ACHN (cell line): Measurements from ENCODE around the gene PAFAH1B2.
"Not testable (repeated sequence)": the region's sequence is repeated elsewhere in the genome, so short reads cannot be mapped to it uniquely, and the experiment has no call there.

Experiments
- DNase-seq: peaks from one replicate; pipeline ENCODE4 v3.0.0-alpha.2; 2015
- in situ Hi-C: cut with HindIII; loops from 2 replicates; pipeline ENCODE4 v1.10.0; 2017; ENCODE audit warnings: low sequenced_read_pairs, low pct_ligation_motif_present, low pct_unique_long_range_greater_than_20kb

The PAFAH1B2 gene

DNA sequence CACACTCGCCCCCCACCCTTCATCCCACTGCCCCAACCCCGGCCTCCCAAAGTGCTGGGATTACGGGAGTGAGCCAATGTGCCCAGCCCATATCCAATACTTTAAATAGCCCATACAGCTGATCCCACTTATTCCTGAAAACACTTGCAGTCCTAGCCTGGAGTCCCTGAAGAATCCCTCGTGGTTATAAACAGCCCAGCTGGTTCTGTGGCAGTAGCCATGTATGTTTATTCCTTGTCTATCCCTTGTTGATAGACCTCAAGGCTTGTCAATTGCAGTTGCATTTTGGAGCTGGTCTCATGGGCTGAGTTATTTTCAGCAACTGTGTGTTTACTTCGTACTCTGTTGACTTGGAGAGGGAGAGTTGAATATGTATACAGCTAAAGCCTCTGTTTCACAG is 21.5 kb upstream of the PAFAH1B2 start:
- in situ Hi-C loops: no loop called here
- DNase-seq: no peak

DNA sequence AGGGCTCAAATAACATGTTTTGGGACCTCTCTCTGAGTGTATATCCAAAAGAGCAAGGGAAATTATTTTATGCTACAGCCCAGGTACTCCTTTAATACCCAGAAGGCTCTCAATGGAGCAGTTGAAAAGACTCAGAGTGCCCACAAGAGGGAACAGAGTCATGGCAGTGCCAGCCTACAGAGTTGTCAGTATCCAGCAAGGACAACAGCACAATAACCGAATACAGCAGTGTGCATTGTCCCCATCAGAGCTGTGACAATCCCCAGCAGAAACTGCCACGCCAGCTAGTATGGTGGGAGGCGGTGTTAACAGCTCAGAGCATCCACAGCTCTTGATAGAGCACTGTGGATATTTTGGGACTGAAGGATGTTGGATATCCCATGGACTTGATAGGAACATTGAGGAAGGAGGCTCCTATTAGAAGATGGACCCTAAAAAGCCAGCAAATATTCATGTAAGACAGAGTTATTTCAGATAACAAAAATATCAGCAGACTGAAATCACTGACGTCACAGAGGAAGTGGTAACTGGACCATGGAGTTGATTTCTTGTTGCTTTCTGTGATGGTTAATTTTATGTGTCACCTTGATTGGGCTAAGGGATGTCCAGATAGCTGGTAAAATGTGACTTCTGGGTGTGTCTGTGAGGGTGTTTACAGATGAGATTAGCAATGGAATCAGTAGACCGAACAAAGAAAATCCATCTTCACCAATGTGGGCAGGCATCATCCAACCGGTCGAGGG is 17.7 kb upstream of the PAFAH1B2 start:
- no peak for DNase-seq
- in situ Hi-C loops: no loop called here

DNA sequence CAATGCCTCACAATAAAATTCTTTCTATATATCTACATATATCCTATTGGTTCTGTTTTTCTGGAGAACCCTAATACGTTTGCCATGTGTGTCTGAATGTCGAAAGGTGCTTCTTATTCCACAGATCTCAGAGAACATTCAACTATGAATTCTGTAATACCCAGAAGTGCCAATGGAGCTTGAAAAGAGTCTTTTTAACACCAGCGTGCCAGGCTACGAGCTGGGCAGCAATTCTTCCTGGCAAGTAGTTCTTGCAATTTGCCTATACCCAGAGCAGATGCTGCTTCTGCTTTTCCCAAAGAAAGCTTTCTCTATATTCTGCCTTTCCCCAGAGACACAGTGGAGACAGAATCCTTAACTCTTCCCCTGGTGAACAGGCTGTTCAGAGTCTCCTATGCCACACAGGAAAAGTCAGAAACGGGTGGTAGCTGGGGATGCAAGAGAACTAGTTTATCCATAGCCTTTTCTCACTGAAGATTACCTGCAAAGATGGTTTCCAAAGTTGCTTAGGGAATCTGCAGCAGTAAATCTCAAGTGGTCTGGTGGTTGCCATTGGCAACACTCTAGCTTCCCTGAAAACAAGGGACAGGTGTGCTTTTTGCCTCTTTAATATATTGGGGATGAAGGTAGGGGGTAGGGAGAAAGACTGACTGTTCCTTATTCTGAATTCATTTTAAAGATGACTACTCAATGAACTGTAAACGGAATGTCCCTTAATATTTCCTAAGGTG is 16.8 kb upstream of the PAFAH1B2 start:
- DNase-seq: no peak

DNA sequence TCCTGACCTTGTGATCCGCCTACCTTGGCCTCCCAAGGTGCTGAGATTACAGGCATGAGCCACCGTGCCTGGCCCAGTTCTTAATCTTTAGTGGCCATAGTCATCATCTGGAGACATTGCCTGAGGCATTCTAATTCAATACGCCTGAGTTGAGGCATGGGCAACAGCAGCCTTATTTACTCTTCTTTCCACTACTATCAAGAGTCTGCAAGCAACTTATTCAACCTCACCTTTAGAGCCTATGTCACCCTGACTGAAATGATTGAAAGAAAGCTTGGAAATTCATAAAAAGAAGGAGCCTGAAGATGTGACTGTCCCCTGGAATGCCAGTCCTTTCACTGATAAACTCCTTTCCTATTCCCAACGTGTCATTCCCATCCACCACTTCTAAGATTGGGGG is 15.8 kb upstream of the PAFAH1B2 start:
- DNase-seq: no peak
- in situ Hi-C loops: no loop called here

More for the DNA sequence above, 16.8 kb upstream of the PAFAH1B2 start:
- in situ Hi-C loops: no loop called here

DNA sequence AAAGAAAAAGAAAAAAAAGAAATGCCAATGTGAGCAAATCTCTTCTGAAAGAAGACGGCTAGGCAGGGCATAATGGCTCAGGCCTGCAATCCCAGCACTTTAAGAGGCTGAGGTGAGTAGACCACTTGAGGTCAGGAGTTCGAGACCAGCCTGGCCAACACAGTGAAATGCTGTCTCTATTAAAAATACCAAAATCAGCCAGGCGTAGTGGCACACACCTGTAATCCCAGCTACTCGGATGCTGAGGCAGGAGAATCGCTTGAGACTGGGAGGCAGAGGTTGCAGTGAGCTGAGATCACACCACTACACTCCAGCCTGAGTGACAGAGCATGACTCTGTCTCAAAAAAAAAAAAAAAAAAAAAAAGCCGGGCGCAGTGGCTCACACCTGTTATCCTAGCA is 13.7 kb upstream of the PAFAH1B2 start:
- in situ Hi-C loops, DNase-seq: not testable (repeated sequence)

DNA sequence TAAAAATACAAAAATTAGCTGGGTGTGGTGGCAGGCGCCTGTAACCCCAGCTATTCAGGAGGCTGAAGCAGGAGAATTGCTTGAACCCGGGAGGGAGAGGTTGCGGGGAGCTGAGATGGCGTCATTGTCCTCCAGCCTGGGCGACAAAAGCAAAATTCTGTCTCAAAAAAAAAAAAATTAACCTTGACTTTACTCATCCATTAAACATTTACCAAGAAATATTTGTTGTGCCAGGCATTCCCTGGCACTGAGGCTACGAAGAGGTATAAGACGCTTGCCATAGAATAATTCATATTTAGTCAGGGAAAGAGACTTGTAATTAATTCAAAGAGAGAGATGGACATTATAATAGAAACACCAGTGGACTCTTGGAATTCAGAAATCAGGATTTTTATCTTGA is 13.2 kb upstream of the PAFAH1B2 start:
- DNase-seq: peak; percentile 70
- in situ Hi-C loops: no loop called here

DNA sequence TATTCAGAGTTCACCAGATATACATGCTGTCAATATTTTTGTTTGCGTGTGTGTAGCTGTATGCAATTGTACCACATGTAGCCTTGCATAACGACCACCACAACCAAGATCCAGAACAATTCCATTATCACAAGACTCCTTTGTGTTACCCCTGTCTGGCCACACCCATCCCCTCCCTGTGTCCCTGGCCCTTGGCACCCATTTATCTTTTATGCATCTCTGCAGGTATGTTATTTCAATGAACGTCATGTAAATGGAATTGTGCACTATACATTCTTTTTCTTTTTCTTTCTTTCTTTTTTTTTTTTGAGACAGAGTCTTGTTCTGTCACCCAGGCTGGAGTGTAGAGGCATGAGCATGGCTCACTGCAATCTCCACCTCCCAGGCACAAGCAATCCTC is 9.7 kb upstream of the PAFAH1B2 start:
- in situ Hi-C loops: no loop called here
- DNase-seq: no peak

DNA sequence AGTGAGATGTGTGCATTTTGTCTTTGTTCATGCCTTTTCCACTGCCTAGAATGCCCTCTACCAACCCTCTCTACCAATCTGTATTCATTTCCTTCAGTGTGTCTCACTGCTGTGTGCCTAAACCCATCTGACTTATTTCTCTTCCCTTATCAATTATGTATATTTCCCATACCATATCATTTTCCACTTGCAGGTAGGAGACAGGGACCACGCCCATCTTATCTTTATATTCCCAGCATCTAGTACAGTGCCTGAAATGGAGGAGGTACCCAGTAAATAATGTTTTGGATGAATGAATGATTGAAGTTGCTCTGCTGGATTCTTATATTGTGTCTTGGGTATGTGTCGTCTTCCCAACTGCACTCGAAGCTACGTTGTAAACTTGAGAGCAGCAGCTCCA is 9.1 kb upstream of the PAFAH1B2 start:
- DNase-seq, in situ Hi-C loops: not testable (repeated sequence)

DNA sequence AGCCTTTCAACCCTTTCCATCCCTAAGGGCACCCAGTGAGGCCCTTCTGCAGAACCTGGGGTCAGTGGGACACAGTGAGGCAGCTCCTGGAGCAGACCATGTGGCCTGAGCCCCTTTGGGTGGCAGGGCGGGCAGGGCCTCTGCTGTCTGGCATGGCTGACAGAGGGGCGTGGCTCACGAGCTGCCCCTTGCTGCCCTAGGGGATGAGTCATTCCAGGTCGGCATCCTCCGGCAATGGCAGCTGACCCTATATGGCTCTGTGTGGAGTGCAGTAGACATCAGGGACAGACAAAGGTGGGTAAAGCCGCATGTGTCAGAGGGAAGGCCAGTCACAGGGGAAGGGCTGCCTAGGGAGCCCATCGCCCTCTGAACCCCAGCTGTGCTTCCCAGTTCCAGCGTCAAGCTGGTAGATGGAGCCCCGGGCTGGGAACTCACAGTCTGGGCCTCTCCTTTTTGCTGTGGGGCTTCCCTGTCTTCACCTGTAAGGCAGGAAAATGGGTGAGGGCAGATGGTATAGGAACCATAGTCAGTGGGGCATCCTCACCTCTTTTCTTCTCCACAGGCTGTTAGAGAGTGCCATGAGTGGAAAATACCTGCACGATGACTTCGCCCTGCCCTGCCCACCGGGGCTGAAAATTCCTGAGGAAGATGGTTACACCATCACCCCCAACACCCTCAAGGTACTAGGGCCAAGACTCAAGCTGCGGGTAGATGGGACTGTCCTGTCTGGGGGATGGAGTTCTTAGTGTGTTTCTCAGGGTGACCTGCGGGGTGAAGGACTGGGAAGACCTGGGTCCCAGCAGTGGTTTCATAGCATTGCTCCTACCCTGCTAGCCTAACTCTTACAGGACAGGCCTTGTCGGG is 6.6 kb upstream of the PAFAH1B2 start:
- in situ Hi-C loops, DNase-seq: not testable (repeated sequence)

DNA sequence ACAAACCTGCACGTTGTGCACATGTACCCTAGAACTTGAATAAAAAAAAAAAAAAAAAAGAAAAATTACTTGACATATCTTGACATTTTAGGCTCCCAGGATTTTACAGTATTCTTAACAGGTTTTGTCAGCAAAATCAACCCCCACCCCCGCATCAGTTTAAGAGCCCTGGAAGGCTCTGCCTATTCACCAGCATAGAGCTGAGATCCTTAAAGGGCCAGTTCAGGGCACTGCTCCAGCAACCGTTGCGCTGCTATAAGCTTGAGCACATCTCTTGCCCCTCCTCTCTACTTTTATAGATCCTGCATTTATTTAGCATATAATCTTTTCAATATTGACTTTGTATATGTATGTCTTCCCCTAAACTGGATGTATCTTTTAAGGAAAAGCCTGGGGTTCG is 697 bp upstream of the PAFAH1B2 start:
- in situ Hi-C loops: no loop called here
- DNase-seq: peak; percentile 45

DNA sequence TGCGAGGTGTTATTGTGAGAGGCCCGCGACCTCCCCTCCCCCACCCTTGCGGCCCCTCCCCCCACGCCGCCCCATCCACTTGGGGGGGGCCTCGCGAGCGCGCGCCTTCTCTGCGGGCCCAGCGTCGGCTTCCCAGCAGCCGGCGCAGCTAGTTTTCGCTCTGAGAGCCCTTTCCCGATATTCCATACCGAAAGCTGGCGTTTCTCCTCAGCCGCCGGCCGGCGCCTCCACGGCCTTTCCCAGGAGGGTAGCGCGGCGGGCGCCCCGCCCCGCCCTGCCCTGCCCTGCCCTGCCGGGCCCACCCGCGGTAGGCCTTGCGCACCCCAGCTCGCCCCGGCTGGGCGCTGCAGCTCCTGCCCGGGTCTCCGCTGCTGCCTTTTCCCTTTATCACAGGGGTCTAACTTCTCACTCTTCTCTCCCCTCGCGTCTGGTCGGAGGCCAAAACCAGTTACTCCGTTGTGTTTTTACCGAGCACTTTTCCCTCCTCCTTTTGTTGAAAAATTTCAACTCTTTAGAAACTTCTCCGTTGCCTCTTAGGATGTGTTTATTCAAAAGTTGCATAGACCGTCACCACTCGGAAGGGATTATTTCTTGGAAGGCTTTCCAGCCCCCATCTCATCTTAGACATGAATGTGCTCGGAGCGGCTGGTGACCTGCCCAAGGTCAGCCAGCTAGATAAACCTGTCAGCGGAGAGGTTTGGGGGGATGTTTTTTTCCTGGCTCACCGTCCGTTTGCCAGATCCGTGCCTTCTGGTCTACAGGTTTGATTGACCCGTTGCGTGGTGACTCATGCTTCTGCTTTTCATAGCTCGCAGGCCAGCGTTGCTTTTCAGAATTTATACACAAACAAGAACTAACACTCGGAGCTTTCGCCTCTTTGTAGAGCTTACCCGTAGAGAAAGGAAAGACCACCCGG is 648 bp downstream of the PAFAH1B2 start:
- peak; percentile 68 for DNase-seq
- in situ Hi-C loops: no loop called here

DNA sequence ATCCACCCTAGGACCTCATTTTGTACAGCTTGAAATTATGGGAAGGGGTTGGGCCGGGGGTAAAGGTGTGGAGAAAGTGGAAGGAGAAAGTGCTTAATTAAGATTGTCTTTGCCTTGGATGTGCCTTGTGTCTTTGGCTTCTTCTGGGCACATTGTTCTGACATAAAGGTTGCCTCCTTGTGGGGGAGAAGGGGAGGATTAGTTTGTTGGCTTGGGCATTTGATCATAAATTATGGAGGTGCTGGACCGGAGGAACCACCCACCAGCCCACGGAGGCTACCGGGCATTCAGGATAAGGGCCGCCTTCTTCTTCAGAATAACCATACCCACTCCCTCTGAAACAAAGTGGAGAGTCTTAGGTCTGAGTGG is 1.3 kb downstream of the PAFAH1B2 start:
- in situ Hi-C loops: no loop called here
- DNase-seq: peak; percentile 59

DNA sequence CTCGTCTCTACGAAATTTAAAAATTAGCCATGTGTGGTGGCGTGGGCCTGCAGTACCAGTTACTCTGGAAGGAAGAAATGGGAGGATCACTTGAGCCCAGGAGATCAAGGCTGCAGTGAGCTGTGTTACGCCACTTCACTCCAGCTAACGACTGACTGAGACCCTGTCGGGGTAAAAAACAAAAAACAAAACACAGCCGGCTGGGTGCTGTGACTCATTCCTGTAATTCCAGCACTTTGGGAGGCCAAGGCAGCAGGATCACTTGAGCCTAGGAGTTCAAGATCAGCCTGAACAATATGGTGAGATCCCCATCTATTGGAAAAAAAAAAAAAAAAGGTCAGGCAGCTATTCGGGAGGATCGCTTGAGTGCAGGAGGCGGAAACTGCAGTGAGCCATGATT is 2.4 kb downstream of the PAFAH1B2 start:
- no peak for DNase-seq
- in situ Hi-C loops: no loop called here

DNA sequence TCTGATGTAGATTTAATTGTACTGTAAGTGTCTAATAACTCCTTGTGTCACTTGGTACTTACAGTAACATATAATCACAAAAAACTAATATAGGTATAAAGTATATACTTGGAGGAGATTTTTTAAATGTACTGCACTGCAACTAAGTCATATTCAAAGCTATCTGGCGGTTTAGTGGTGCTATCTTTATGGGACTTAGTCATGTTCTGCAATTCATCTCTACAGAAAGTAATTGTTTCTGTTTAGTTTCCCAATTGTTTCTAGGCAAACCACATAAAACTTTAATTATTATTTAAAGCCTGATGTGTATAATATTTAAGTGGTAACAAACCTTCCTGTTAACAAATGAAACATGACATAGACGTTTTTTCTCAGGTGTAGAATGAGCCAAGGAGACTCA is 8.0 kb downstream of the PAFAH1B2 start:
- in situ Hi-C loops: no loop called here
- no peak for DNase-seq

DNA sequence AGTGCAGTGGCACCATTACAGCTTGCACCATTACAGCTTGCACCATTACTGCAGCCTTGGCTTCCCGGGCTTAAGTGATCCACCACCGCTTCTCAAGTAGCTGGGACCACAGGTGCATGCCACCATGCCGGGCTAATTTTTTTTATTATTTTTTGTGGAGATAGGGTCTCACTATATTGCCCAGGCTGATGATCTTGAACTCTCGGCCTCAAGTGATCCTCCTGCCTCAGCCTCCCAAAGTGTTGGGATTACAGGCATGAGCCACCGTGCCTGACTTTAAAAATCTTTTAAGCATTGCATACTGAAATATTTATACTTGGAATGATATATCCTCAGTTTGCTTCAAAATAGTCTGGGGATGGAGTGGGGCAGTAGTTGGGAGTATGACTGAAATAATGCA is 10.4 kb downstream of the PAFAH1B2 start:
- DNase-seq: no peak
- in situ Hi-C loops: no loop called here

DNA sequence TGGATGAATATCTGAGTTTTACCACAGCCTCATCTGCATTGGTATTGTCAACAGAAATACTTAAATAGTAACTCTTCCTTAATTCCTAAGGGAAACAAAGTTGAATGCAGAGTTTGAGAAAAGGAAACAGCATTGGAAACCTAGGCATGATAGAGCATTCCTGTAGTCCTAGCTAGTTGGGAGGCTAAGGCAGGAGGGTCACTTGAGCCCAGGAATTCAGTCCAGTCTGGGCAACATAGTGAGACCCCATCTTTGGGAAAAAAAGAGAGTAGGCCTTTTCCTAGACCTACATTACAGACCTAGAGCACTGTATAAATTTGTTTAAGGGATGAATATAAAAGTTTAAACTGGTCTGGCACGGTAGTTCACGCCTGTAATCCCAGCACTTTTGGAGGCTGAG is 13.4 kb downstream of the PAFAH1B2 start:
- in situ Hi-C loops: no loop called here
- no peak for DNase-seq

DNA sequence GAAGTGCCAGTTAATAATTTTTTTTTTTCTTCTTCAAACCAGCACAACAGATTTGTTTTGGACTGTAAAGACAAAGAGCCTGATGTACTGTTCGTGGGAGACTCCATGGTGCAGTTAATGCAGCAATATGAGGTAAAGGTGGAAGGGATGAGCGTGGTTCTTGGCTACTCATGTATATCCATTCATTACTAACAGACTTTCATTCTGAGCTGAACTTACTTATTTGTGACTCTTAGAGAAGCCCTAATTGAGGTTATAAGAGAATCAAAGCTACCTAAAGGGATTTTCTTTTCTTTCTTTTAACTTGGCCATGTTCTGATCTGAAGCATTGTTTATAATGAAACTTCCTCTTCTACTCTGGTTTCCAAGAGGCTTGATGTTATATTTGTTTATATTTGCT is 15.8 kb downstream of the PAFAH1B2 start:
- in situ Hi-C loops: no loop called here

DNA sequence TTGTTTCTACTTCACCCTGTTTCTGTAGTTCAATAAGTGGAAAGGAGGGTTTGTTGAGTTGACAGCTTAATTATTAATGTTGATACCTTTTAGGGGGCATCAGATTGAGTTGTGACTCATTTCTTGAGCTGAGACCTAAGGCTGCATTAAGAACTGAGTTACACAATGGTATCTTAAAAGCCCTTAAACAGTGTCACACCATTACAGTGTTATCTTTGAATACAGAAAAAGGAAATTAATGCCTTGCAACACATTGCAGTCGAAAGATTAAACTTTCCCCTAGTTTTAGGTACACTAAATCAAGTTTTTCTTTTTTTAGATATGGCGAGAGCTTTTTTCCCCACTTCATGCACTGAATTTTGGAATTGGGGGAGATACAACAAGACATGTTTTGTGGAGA is 16.7 kb downstream of the PAFAH1B2 start:
- DNase-seq: no peak
- in situ Hi-C loops: no loop called here

More for the DNA sequence above, 15.8 kb downstream of the PAFAH1B2 start:
- DNase-seq: no peak
